Superior temporal gyrus (tissue), 1 donor: ENCODE data around the gene SCUBE1.
"Not testable (repeated sequence)": the region's sequence is repeated elsewhere in the genome, so short reads cannot be mapped to it uniquely, and the experiment has no call there.

Experiments
- DNase-seq: peaks from one replicate; pipeline ENCODE4 v3.0.0-alpha.2; 2016; ENCODE audit errors: extremely low spot score

Gene SCUBE1

DNA sequence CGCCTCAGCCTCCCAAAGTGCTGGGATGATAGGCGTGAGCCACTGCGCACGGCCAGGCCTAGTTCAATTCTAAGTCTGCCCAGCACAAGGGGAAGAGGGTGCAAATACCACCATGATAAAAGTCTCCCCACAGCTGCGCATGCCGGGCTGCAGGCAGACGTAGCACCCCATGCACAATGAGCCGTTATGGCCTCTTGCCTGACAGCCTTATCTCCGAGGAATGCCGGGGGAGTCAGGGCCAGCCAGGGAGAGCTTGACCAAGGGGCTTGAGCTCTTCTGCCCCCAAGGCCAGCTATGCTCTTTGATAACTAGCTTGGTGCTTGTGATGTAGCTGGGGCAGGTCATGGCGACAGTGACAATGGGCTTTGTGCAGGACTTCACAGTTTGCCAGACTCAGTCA lies 13.7 kb upstream of the SCUBE1 start:
- no peak for DNase-seq

DNA sequence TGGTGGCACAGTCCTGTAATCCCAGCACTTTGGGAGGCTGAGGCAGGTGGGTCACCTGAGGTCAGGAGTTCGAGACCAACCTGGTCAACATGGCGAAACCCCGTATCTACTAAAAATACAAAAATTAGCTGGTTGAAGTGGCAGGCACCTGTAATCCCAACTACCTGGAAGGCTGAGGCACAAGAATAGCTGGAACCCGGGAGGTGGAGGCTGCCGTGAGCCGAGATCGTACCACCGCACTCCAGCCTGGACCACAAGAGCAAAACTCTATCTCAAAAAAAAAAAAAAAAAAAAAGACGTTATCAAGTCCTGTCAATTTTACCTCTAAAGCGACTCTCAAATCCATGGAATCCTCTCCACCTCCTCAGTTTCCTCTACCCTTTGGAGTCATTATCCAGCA lies 12.5 kb upstream of the SCUBE1 start:
- DNase-seq = not testable (repeated sequence)

DNA sequence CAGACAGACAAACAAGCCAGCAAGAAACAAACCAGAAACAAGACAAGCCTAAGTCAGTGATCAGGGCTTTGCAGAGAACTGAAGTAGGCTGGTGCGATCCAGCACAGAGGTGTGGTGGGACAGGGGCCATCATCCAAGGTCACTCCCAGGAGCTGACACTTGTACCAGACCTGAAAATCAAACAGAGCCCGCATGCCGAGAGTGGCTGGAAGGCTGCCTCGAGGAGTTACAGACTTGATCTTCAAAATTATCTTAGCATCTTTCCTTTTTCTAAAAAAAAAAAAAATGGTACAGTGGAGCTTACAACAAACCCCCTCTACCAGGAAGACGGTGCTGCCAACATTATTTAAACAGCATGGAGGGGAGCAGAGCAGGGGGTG lies 8.8 kb upstream of the SCUBE1 start:
- DNase-seq = no peak

- no peak for DNase-seq
These were observed 6.5 kb upstream of the SCUBE1 start for GRCh38 chr22:43349636-43350035.

DNA sequence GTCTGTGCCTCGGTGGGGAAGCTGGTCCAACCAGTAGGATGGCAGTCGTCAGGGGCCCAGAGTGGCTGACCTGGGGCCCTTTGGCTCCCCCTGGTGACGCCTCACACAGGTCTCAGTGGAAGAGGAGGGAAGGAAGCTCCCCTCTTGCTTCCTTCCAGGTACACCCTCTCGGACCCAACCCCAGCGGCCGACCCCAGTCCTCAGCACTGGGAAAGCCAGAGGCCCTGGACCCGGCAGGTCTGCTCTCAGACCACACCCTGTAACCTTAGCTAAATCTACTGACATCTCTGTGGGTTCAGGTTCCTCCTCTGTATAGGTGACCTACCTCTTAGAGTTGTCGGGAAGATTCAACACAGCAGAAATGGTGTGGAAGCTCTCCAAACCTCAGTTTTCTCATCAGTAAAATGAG lies 3.4 kb upstream of the SCUBE1 start:
- no peak for DNase-seq

- DNase-seq = no peak
These were observed 2.7 kb upstream of the SCUBE1 start for GRCh38 chr22:43345761-43346301.

DNA sequence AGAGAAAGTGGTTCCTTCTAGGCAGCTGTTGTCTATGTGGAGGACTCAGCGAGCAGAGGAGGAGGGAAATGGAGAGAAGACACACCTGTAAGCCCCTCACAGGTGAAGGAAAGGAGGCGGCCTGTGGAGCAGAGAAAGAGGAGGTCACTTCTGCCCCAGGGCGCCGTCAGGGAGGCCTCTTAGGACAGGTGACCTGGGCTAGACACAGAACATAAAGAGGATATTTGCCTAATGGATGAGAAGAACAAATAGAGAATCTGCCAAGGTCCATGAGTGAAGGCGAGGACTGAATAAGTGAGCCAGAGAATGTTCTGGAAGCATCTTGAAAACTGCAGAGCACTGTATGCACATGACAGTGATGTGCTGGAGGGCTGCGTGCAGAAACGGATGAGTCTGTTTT lies 2.2 kb upstream of the SCUBE1 start:
- no peak for DNase-seq

GRCh38 chr22:43344520-43344787 lies 1.3 kb upstream of the SCUBE1 start:
- DNase-seq = no peak

DNA sequence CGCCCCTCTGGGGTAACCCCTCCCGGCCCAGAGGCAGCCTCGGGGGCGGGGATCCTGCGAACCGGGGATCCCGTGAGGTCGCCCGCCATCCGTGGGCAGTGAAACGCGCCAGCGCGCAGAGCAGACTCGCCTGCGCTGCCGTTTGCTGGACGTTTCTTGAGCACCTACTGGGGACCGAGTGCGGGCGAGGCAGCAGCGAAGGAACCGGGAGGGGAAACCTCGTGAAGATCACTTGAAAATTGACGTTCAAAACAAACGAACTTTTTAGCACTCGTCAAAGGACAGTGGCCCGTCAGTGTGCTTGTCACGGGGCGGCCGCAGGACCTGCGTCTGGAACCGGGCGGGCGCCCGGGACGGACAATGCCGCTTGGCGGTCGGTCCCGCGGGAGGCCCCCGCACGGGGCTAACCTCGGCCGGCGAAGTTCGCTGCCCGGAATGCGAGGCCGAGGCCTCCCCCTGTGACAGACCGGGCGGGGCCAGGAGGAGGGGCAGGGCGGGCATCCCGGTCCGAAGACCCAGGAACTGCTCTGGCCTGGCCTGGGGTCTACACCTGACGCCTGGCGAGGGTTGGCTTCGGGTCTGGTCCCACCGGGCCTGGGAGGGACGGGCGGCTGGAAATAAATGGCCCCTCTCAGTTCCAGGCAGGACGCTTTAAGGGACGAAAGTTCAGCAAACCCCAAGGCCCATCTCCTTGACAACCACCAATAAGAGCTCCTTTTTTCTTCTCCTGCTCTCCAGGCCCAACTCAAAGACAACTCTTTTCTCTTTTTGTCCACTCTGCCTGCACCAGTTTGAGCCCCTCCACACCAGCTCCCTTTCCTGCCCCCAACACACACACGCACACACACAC lies 723 bp upstream of the SCUBE1 start:
- DNase-seq = no peak

DNA sequence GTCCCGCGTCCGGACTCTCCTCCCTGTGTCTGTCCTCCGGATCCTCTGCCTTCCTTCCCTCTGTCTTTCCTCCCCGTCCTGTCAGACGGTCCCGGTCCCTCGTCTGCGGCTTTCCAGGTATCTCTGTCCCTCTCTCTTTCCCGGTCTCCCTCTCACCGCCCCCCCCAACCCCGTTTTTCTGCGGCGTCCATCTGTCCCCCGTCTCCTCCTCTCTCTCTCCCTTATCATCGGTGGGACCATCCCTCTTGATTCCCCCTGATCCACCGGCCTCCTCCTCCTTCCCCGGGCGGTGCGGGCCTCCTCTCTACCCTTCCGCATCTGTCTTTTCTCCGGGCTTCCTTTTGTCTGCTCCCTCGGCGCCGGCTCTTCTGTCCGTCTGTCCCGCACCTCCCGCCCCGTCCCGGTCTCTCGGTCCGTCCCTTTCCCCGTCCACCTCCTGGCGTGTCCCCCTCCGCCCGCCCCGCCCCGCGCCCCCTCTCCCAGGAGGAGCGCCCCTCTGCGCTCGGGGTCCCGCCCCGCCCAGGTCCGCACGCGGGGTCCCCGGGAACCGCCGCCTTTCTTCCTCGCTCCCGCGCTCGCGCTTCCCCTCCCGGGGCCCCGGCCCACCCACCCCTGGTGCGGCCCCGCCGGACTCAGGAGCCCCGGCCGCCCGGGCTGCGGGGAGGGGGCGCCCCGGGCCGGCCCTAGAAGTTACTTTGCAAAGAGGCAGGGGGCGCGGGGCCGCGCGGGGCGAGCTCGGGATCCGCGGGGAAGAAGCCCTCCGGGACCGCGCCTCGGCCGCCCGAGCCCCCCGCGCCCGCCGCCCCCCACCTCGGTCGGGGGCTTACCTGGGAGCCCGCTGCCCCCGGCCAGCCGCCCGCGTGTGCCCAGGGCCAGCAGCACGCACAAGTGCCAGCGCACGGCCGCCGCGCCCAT lies 568 bp downstream of the SCUBE1 start:
- no peak for DNase-seq

- no peak for DNase-seq
These were observed 1.6 kb downstream of the SCUBE1 start for GRCh38 chr22:43341565-43341964.

GRCh38 chr22:43338766-43339345 lies 4.3 kb downstream of the SCUBE1 start:
- no peak for DNase-seq

GRCh38 chr22:43337946-43338345 lies 5.2 kb downstream of the SCUBE1 start:
- no peak for DNase-seq

DNA sequence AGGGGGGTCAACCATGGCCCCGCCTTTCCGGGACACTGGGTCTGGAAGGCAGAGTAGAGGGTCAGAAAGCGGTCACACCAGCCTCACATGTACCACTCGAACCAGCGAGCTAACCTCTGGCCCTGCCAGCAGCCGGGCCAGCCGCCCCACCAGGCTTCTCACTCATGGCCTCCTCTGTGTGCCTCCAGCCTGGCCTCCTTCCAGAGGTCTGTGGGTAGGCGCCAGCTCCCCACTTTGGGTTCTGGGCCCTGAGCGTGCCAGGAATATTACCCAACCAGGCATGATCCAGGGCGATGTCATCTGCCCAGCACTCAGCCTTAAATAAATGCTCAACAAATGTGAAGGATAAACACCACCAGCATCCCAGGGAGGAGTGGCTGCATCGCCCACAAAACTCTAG lies 5.8 kb downstream of the SCUBE1 start:
- DNase-seq = no peak

DNA sequence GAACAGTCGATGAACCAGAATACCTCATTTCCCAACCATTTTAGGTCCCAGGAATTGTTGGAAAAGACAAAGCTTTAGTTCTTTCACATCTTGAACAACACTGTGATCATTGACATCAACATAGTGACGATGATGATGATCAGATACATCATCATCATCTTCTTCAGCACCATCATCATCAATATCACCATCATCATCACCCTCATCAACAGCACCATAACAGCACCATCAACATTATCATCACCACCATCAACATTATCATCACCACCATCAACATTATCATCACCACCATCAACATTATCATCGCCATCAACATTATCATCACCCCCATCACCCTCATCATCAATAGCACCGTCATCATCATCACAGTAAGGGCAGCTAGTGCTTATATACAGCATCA lies 8.8 kb downstream of the SCUBE1 start:
- DNase-seq = no peak

GRCh38 chr22:43333978-43334377 lies 9.2 kb downstream of the SCUBE1 start:
- DNase-seq = no peak

- DNase-seq = no peak
These were observed 10.0 kb downstream of the SCUBE1 start for GRCh38 chr22:43333156-43333555.

DNA sequence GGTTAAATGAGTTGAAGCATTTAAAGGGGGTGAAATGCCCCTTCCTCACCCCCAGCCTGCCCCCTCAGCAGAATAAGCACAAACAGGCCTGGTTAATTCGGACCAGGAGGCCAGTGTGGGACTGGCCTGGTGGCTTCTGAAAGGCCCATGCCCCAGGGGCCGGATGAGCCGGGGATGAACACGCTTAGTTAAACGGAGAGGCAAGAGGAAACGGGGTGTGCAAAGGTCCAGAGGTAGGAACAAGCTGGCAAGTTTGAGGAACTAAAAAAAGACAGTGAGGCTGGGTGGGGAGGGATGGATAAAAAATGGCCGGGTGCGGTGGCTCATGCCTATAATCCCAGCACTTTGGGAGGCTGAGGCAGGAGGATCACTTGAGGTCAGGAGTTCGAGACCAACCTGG lies 11.5 kb downstream of the SCUBE1 start:
- DNase-seq = no peak

DNA sequence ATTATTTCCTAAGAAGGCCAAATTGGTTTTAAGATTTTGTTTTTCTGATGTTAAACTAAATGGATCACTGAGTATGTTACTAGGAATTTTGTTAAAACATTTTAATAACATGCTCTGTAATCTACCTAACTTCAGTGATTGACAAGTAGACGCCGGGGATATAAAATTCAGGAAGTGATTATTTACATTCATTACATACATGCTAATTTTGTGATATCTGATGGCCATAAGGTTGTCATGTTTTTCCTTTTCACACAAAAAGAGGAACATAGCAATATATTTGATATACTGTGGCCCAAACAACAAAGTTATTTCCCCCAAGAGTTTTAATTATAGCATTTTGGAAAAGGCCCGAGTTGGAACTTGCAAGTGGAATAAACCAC lies 12.1 kb downstream of the SCUBE1 start:
- DNase-seq = no peak

- DNase-seq = no peak
These were observed 12.7 kb downstream of the SCUBE1 start for GRCh38 chr22:43330178-43331068.

- DNase-seq = no peak
These were observed 14.1 kb downstream of the SCUBE1 start for GRCh38 chr22:43329061-43329460.

DNA sequence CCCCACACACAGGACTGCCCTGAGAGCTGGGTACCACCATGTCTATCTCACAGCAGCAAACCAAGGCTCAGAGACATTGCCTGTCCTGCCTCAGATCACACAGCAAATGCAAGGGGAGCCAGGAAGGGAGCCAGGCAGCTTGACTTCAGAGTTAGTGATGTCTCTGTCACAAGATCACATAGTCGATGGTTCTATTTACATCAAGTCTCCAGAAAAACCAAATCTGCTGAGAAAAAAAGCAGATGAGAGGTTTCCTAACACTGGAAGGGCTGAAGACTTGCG lies 16.1 kb downstream of the SCUBE1 start:
- DNase-seq = no peak
